ENCODE measurements around the gene RAB33B.

DNA sequence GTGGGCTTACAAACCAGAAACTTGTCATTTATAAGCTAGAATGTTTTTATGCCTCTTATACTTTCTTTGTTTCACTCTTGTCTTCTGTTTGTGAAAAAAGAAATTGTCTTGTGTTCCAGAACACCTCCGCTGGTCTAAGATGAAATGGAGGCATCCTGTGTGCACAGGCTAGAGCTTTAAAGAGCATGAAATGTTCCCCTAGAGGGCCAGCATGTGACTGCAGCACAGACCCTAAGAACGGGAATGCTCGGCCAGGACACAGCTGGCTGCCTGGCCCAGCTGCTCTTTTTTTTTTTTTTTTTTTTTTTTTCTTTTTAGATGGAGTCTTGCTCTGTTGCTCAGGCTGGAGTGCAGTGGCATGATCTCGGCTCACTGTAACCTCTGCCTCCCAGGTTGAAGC is 68.5 kb downstream of the RAB33B start:
- TF ChIP-seq, protein P1, sequence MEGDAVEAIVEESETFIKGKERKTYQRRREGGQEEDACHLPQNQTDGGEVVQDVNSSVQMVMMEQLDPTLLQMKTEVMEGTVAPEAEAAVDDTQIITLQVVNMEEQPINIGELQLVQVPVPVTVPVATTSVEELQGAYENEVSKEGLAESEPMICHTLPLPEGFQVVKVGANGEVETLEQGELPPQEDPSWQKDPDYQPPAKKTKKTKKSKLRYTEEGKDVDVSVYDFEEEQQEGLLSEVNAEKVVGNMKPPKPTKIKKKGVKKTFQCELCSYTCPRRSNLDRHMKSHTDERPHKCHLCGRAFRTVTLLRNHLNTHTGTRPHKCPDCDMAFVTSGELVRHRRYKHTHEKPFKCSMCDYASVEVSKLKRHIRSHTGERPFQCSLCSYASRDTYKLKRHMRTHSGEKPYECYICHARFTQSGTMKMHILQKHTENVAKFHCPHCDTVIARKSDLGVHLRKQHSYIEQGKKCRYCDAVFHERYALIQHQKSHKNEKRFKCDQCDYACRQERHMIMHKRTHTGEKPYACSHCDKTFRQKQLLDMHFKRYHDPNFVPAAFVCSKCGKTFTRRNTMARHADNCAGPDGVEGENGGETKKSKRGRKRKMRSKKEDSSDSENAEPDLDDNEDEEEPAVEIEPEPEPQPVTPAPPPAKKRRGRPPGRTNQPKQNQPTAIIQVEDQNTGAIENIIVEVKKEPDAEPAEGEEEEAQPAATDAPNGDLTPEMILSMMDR (IDR thresholded peaks at IDR 0.05; ENCODE audit: low read depth, low read length, poor library complexity, severe bottlenecking), result no peak
- no peak for TF ChIP-seq EZH2phosphoT487 (IDR thresholded peaks at IDR 0.05; ENCODE audit: borderline replicate concordance, low read length)

Data from DOHH2 (cell line).